ENCODE data around the gene COPG2.
"Not testable (repeated sequence)": the region's sequence is repeated elsewhere in the genome, so short reads cannot be mapped to it uniquely, and the experiment has no call there.

COPG2 gene

GRCh38 chr7:130591464-130591863, 77.1 kb downstream of the COPG2 start:
- not testable (repeated sequence) for H2BK15ac ChIP-seq (ENCODE audit: low read depth, poor library complexity, severe bottlenecking); H2BK12ac ChIP-seq (ENCODE audit: low read length in 2 of 2); H3K79me1 ChIP-seq (replicated peaks; ENCODE audit: low read length, poor library complexity, severe bottlenecking); H3K4me2 ChIP-seq (ENCODE audit: low read length, poor library complexity, severe bottlenecking); H3K4me1 ChIP-seq (ENCODE audit: control insufficient read depth, insufficient read depth, low read depth, low read length); H3K18ac ChIP-seq (ENCODE audit: low read depth in 1 of 2, low read length in 2 of 2); H3K23ac ChIP-seq (ENCODE audit: low read length in 2 of 2); H3K27ac ChIP-seq (ENCODE audit: low read length, poor library complexity, severe bottlenecking); H3K9ac ChIP-seq (ENCODE audit: low read length); H3K36me3 ChIP-seq (ENCODE audit: control insufficient read depth in 1 of 2, insufficient read depth in 2 of 2, low read depth in 1 of 2, low read length in 2 of 2); H3K27me3 ChIP-seq (ENCODE audit: control insufficient read depth in 1 of 2, insufficient read depth in 1 of 2, low read length in 2 of 2); H4K91ac ChIP-seq (ENCODE audit: low read length); H3K4me3 ChIP-seq (ENCODE audit: insufficient read depth in 1 of 2, low read depth in 1 of 2, low read length in 2 of 2); H3K9me3 ChIP-seq (ENCODE audit: control insufficient read depth, low read length); H2AK5ac ChIP-seq (ENCODE audit: low read length, severe bottlenecking); H3K14ac ChIP-seq (ENCODE audit: low read length in 2 of 2); H4K8ac ChIP-seq (ENCODE audit: low read length); H3K4ac ChIP-seq (ENCODE audit: low read depth in 1 of 2, low read length in 2 of 2); DNase-seq; H2BK5ac ChIP-seq (ENCODE audit: low read depth, low read length, poor library complexity, severe bottlenecking); H2BK120ac ChIP-seq (ENCODE audit: low read depth, low read length); H2AFZ ChIP-seq (ENCODE audit: low read depth, low read length)
- 97% methylated on average over 10 of the region's 30 CpGs for WGBS

- H3K79me1 ChIP-seq (replicated peaks; ENCODE audit: low read length, poor library complexity, severe bottlenecking); H3K27ac ChIP-seq (ENCODE audit: low read length, poor library complexity, severe bottlenecking); H2BK12ac ChIP-seq (ENCODE audit: low read length in 2 of 2); H3K4me2 ChIP-seq (ENCODE audit: low read length, poor library complexity, severe bottlenecking); H3K4ac ChIP-seq (ENCODE audit: low read depth in 1 of 2, low read length in 2 of 2); H4K8ac ChIP-seq (ENCODE audit: low read length); DNase-seq; H3K9ac ChIP-seq (ENCODE audit: low read length); H2BK5ac ChIP-seq (ENCODE audit: low read depth, low read length, poor library complexity, severe bottlenecking); H3K27me3 ChIP-seq (ENCODE audit: control insufficient read depth in 1 of 2, insufficient read depth in 1 of 2, low read length in 2 of 2); H3K4me3 ChIP-seq (ENCODE audit: insufficient read depth in 1 of 2, low read depth in 1 of 2, low read length in 2 of 2); H2AFZ ChIP-seq (ENCODE audit: low read depth, low read length); H2BK15ac ChIP-seq (ENCODE audit: low read depth, poor library complexity, severe bottlenecking); H3K4me1 ChIP-seq (ENCODE audit: control insufficient read depth, insufficient read depth, low read depth, low read length); H2BK120ac ChIP-seq (ENCODE audit: low read depth, low read length); H3K9me3 ChIP-seq (ENCODE audit: control insufficient read depth, low read length); H3K18ac ChIP-seq (ENCODE audit: low read depth in 1 of 2, low read length in 2 of 2); H3K36me3 ChIP-seq (ENCODE audit: control insufficient read depth in 1 of 2, insufficient read depth in 2 of 2, low read depth in 1 of 2, low read length in 2 of 2); H3K23ac ChIP-seq (ENCODE audit: low read length in 2 of 2); H4K91ac ChIP-seq (ENCODE audit: low read length); H3K14ac ChIP-seq (ENCODE audit: low read length in 2 of 2); H2AK5ac ChIP-seq (ENCODE audit: low read length, severe bottlenecking): not testable (repeated sequence)
- 80% methylated on average over 2 of the region's 2 CpGs for WGBS
These were observed 82.6 kb downstream of the COPG2 start for GRCh38 chr7:130585932-130586331.

- H3K23ac ChIP-seq (ENCODE audit: low read length in 2 of 2); H4K91ac ChIP-seq (ENCODE audit: low read length); H3K9me3 ChIP-seq (ENCODE audit: control insufficient read depth, low read length); H3K27me3 ChIP-seq (ENCODE audit: control insufficient read depth in 1 of 2, insufficient read depth in 1 of 2, low read length in 2 of 2); H2BK12ac ChIP-seq (ENCODE audit: low read length in 2 of 2); H3K4me1 ChIP-seq (ENCODE audit: control insufficient read depth, insufficient read depth, low read depth, low read length); H3K27ac ChIP-seq (ENCODE audit: low read length, poor library complexity, severe bottlenecking); H3K18ac ChIP-seq (ENCODE audit: low read depth in 1 of 2, low read length in 2 of 2); DNase-seq; H3K79me1 ChIP-seq (replicated peaks; ENCODE audit: low read length, poor library complexity, severe bottlenecking); H3K4me3 ChIP-seq (ENCODE audit: insufficient read depth in 1 of 2, low read depth in 1 of 2, low read length in 2 of 2); H2BK120ac ChIP-seq (ENCODE audit: low read depth, low read length); H2AK5ac ChIP-seq (ENCODE audit: low read length, severe bottlenecking); H2BK15ac ChIP-seq (ENCODE audit: low read depth, poor library complexity, severe bottlenecking); H3K9ac ChIP-seq (ENCODE audit: low read length); H2AFZ ChIP-seq (ENCODE audit: low read depth, low read length); H3K4me2 ChIP-seq (ENCODE audit: low read length, poor library complexity, severe bottlenecking); H3K36me3 ChIP-seq (ENCODE audit: control insufficient read depth in 1 of 2, insufficient read depth in 2 of 2, low read depth in 1 of 2, low read length in 2 of 2); H3K14ac ChIP-seq (ENCODE audit: low read length in 2 of 2); H3K4ac ChIP-seq (ENCODE audit: low read depth in 1 of 2, low read length in 2 of 2); H4K8ac ChIP-seq (ENCODE audit: low read length); H2BK5ac ChIP-seq (ENCODE audit: low read depth, low read length, poor library complexity, severe bottlenecking): not testable (repeated sequence)
- 80% methylated on average over 2 of the region's 3 CpGs for WGBS
These were observed 93.4 kb downstream of the COPG2 start for GRCh38 chr7:130575110-130575509.

- H2AFZ ChIP-seq (ENCODE audit: low read depth, low read length); H3K36me3 ChIP-seq (ENCODE audit: control insufficient read depth in 1 of 2, insufficient read depth in 2 of 2, low read depth in 1 of 2, low read length in 2 of 2); H2BK12ac ChIP-seq (ENCODE audit: low read length in 2 of 2); H3K4me1 ChIP-seq (ENCODE audit: control insufficient read depth, insufficient read depth, low read depth, low read length); H3K23ac ChIP-seq (ENCODE audit: low read length in 2 of 2); H3K4me3 ChIP-seq (ENCODE audit: insufficient read depth in 1 of 2, low read depth in 1 of 2, low read length in 2 of 2); H3K9ac ChIP-seq (ENCODE audit: low read length); H2BK5ac ChIP-seq (ENCODE audit: low read depth, low read length, poor library complexity, severe bottlenecking); H3K18ac ChIP-seq (ENCODE audit: low read depth in 1 of 2, low read length in 2 of 2); H3K27ac ChIP-seq (ENCODE audit: low read length, poor library complexity, severe bottlenecking); H2BK15ac ChIP-seq (ENCODE audit: low read depth, poor library complexity, severe bottlenecking); H3K4ac ChIP-seq (ENCODE audit: low read depth in 1 of 2, low read length in 2 of 2); H2BK120ac ChIP-seq (ENCODE audit: low read depth, low read length); H2AK5ac ChIP-seq (ENCODE audit: low read length, severe bottlenecking); H3K14ac ChIP-seq (ENCODE audit: low read length in 2 of 2); H4K8ac ChIP-seq (ENCODE audit: low read length); H3K79me1 ChIP-seq (replicated peaks; ENCODE audit: low read length, poor library complexity, severe bottlenecking); H4K91ac ChIP-seq (ENCODE audit: low read length); H3K9me3 ChIP-seq (ENCODE audit: control insufficient read depth, low read length); DNase-seq; H3K27me3 ChIP-seq (ENCODE audit: control insufficient read depth in 1 of 2, insufficient read depth in 1 of 2, low read length in 2 of 2); H3K4me2 ChIP-seq (ENCODE audit: low read length, poor library complexity, severe bottlenecking): not testable (repeated sequence)
These were observed 98.4 kb downstream of the COPG2 start for GRCh38 chr7:130570144-130570543.
